Astrocyte of the cerebellum (primary cell): Measurements from ENCODE around the gene PCDH9.

ENCODE experiments used
- DNase-seq: peaks from one replicate; pipeline ENCODE4 v3.0.0-alpha.2; 2011; ENCODE audit warnings: low read depth
- H3K4me3 ChIP-seq: 2 replicates; pipeline ENCODE4 v1.5.1; 2011; ENCODE audit warnings: mild to moderate bottlenecking, low read depth, low read length, moderate library complexity
- CTCF ChIP-seq: IDR thresholded peaks from 2 replicates; pipeline ENCODE4 v1.5.1; 2012; ENCODE audit warnings: low read length, low read depth, moderate library complexity, mild to moderate bottlenecking; ENCODE audit errors: missing control alignments
- in situ Hi-C: cut with HindIII; loops from 2 replicates; pipeline ENCODE4 v1.10.0; 2017; ENCODE audit warnings: low sequenced_read_pairs

PCDH9 gene

GRCh38 chr13:67014399-67014798, 215.7 kb downstream of the PCDH9 start:
- TF ChIP-seq CTCF = no peak
- H3K4me3 ChIP-seq = no peak overlapping the region
- no peak for DNase-seq
- in situ Hi-C loops = no loop called here

- H3K4me3 ChIP-seq = no peak overlapping the region
- in situ Hi-C loops = no loop called here
- TF ChIP-seq CTCF = no peak
- DNase-seq = no peak
Measured at GRCh38 chr13:67013709-67014108, 216.4 kb downstream of the PCDH9 start.

GRCh38 chr13:67008075-67008668, 222.0 kb downstream of the PCDH9 start:
- no peak overlapping the region for H3K4me3 ChIP-seq
- DNase-seq = no peak
- no peak for TF ChIP-seq CTCF
- in situ Hi-C loops = no loop called here

- TF ChIP-seq CTCF = no peak
- no peak for DNase-seq
- no peak overlapping the region for H3K4me3 ChIP-seq
- in situ Hi-C loops = no loop called here
Measured at GRCh38 chr13:67004511-67004910, 225.6 kb downstream of the PCDH9 start.

GRCh38 chr13:67003743-67004142, 226.4 kb downstream of the PCDH9 start:
- DNase-seq = no peak
- no peak overlapping the region for H3K4me3 ChIP-seq
- no peak for TF ChIP-seq CTCF
- in situ Hi-C loops = no loop called here

- DNase-seq = no peak
- in situ Hi-C loops = no loop called here
- no peak for TF ChIP-seq CTCF
- H3K4me3 ChIP-seq = no peak overlapping the region
Measured at GRCh38 chr13:67001363-67001762, 228.8 kb downstream of the PCDH9 start.
